Sigmoid colon (tissue), 4 donors: Measurements from ENCODE around the gene WDSUB1.

Source experiments
- CTCF ChIP-seq, 4 experiments: fragments of 450-650 bp in 3 of 4; fragments of 200-600 bp in 1 of 4; IDR thresholded peaks; one replicate each; pipeline ENCODE4 v1.5.1; 2016 to 2019; ENCODE audit warnings: antibody characterized with exemption in 4 of 4, mild to moderate bottlenecking in 3 of 4, moderate library complexity in 2 of 4
- EP300 ChIP-seq, 4 donors: sonication (generic); formaldehyde crosslinking; IDR thresholded peaks; one replicate each; pipeline ENCODE4 v1.6.1; 2017; ENCODE audit warnings: antibody characterized with exemption in 4 of 4
- POLR2A ChIP-seq, 2 donors: fragments of 450-650 bp; IDR thresholded peaks; one replicate each; pipeline ENCODE4 v1.6.1; 2016; ENCODE audit warnings: antibody characterized with exemption in 2 of 2, mild to moderate bottlenecking in 2 of 2, moderate library complexity in 2 of 2
- POLR2AphosphoS5 ChIP-seq, 4 donors: sonication (generic); formaldehyde crosslinking; IDR thresholded peaks; one replicate each; pipeline ENCODE4 v1.6.1; 2017; ENCODE audit warnings: antibody characterized with exemption in 4 of 4

- TF ChIP-seq POLR2AphosphoS5 (IDR thresholded peaks at IDR 0.05) (no peak), CTCF (IDR thresholded peaks at IDR 0.05) (no peak), POLR2A (IDR thresholded peaks at IDR 0.05) (no peak), EP300 (IDR thresholded peaks at IDR 0.05) (no peak)
These were observed 73.2 kb downstream of the WDSUB1 start for GRCh38 chr2:159213296-159213695.
